DMS 273 treated with DMSO at 0.1 percent for 48 hours (cell line): ENCODE measurements around the gene IRAK2.
A peak's percentile ranks its signal among the peaks of the same experiment; 100 is the strongest.

Experiments
- DNase-seq: peaks from one replicate; lab custom pipeline; 2025; lab: John Stamatoyannopoulos, UW

IRAK2 gene

DNA sequence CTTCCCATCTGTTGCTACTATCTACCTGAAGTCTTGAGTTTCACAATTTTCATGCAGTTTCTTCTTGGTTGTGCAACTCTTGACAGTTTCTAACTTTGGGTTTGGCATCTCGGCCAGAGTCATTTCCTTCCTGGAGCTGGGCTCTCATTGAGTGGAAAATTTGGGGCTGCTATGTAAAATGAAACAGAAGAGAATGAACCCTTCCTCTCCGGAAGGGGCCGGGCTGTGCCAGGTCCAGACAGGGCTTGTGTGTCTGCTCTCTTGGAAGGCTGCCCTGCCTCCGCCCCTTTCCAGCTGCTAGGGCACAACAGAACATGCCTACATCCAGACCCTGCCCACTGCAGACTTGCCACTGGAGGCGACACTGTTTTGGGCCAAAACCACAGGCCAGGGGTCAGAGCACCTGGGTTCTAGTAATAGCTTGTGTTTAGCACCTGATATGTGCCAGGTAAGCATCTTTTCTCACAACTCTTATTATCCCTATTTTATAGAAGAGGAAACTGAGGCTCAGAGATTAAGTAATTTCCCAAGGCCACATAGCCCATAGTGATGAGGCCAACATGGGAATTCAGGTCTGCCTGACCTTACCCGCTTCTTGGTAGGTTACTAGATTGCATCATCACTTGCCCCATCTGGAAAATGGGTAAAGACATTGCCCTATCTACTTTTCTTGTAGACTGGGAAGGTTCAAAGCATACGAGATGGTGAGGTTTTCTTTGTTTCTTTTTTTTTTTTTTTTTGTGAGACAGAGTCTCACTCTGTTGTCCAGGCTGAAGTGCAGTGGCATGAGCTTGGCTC lies 25.0 kb downstream of the IRAK2 start:
- DNase-seq: peak; percentile 44

DNA sequence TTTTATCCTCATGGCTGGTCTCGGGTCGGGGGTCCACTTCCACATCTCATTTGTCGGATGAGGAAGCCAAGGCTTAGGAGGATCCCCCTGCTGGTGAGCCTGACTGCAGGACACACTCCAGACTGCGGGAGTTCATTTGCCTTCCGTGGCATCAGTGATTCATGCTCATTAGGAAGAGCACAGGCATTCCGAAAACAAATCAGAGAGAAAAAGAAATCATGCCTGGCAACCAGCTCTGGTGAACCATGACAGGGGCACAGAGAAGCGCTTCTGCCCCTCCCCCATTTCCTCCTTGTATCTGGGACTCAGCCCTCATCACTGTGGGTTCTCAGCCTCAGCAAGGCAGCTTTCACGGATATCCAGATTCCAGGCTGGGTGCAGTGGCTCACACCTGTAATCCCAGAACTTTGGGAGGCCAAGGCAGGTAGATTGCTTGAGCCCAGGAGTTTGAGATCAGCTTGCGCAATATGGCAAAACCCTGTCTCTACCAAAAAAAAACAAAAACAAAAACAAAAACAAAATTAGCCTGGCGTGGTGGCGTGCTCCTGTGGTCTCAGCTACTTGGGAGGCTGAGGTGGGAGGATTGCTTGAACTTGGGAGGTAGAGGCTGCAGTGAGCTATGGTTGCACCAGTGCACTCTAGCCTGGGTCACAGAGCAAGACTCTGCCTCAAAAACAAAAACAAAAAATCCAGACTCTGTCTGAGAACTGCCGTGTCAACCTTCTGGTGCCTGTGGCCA lies 28.4 kb downstream of the IRAK2 start:
- DNase-seq: no peak

- DNase-seq: no peak
Measured at GRCh38 chr3:10193692-10194327, 29.1 kb downstream of the IRAK2 start.

DNA sequence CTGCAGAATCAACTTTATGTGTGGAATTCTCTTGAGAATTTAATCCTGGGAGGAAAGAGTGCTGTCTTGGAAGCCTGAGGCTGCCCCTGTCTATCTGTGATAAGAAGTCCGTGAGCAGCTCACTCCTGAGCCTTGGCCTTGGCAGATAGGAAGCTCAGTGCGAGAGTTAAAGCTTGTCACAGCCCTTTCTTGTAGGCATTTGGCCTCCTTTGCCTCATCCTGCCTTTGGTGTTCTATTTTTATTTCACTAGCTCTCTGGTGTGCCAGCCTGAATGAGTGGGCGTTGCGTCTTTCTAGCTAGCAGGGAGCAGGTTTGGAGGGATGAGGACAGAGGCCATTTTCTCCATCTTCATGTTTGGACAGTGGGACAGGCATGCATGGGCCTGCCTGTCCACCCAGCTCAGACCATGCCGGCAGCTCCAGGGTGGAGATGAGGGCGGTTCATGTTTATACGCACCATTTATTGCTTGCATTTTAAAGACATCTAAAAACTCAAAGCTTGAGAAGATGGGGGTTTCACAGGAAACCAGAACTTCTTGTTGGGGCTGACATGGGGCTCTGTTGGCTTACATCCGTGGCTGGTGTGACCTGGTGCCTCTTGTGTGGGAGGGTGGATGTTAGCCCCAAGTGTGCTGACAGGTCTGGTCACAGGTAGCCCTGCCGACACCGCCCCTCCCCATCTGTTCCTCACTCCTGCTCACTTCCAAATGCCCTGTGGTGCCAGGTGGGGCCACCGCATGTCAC lies 29.8 kb downstream of the IRAK2 start:
- DNase-seq: no peak

GRCh38 chr3:10195366-10196089 lies 30.8 kb downstream of the IRAK2 start:
- DNase-seq: no peak

DNA sequence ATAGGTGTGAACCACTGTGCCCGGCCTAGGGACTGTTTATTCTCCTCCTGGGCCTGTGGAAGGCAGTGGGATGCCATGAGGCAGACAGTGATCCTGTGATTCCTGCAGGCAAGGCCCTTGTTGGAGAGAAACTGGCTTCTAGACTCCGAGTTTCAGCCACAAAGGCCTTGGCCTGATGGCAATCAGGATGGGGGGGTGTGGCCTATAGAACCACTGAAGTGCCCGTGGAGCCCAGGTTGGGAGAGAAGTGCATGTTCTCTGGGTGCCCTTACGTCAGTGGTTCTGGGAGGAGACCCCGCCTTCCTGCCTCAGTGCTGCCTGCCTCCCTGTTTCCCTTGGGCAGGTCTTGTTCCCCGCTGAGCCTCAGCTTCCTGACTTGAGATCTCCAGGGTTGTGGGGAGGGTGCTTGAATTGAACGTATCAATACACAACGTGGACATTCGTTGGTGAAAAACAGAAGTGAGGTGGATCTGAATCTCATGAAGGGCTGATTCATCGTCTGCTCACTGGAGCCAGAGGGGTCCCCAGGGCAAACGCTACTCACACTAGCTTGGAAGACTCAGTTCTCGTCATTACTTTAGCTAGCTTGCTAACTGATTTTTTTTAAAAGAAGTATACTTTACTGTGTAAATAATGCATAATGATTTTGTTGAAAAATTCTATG lies 31.8 kb downstream of the IRAK2 start:
- no peak for DNase-seq

DNA sequence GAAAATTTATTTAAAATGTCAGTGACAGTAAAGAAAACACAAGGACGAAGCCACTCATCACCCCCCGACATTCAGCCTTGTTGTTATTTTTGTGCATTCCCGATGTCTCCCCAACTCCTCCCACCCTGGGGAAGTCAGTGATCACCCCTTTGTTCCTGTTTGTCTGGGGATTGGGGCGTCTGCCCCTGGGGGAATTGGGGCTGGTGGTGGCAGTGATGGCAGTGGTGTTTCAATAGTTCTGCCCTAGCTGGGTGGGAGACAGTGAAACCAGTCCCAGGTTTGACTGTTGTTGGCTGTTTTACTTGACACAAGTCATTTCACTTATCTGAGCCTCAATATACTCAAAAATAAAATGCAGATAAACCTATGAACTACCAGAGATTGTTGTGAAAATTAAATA lies 33.5 kb downstream of the IRAK2 start:
- no peak for DNase-seq

GRCh38 chr3:10198761-10199649 lies 34.3 kb downstream of the IRAK2 start:
- no peak for DNase-seq

GRCh38 chr3:10204921-10205320 lies 40.2 kb downstream of the IRAK2 start:
- DNase-seq: no peak

GRCh38 chr3:10205451-10206165 lies 40.9 kb downstream of the IRAK2 start:
- DNase-seq: no peak

GRCh38 chr3:10206166-10206511 lies 41.4 kb downstream of the IRAK2 start:
- DNase-seq: no peak

DNA sequence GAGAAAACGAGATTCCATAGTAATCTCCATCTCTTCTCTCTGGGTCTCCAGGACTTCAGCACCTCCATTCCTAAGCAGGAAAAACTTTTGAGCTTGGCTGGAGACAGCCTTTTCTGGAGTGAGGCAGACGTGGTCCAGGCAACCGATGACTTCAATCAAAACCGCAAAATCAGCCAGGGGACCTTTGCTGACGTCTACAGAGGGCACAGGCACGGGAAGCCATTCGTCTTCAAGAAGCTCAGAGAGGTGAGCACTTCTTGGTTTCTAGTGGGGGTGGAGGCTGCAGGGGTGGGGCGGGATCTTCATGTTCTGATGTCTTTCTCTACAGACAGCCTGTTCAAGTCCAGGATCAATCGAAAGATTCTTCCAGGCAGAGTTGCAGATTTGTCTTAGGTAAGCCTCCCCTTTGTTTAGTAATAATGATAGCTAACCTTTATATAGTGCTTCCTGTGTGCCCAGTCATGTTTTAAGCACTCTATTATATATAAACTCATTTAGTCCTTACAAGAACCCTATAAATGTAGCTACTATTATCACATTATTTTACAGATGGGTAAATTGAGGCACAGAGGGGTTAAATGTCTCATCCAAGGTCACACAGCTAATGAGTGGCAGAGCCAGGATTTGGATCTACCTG lies 48.6 kb downstream of the IRAK2 start:
- no peak for DNase-seq

DNA sequence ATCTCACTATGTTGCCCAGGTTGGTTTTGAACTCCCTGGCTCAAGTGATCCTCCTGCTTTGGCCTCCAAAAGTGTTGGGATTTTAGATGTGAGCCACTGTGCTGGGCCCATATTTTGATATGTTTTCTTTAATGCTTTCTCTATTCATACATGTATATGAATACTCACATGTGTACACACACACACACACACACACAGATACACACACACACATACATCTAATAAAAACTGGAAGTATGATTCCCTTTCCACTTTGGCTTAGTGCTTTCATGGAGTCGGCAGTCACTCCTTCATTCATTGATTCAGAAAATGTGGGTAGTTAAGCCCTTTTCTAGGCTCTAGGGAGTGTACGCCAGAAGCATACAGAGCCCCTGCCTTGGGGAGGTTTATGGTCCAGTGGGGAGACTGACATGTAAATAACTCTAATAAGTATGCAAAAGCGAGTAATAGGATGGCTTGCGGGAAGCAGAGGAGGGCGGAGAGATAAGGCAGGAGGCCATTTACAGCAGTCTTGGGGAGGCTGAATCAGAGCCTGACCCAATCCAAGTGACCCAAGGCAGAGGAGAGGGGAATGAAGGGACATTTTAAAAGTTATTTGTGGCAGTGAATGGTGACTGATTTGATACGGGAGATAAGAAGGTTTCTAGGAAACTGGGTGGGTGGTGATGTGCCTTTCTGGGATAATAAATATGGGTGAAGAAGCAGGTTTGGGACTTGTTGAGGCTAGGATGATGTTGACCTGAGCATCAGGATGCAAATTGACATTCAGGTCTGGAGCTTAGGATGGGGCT lies 51.1 kb downstream of the IRAK2 start:
- no peak for DNase-seq

GRCh38 chr3:10217359-10217758 lies 52.6 kb downstream of the IRAK2 start:
- no peak for DNase-seq

GRCh38 chr3:10219737-10220136 lies 55.0 kb downstream of the IRAK2 start:
- no peak for DNase-seq

GRCh38 chr3:10223676-10224639 lies 59.2 kb downstream of the IRAK2 start:
- no peak for DNase-seq
